GM12878 (cell line): ENCODE results near the gene SETD5. TPM values are rescaled to one million over a fixed set of nuclear protein-coding genes. Genes with fewer than 3 reads are reported as not detected.

Experiments used
- BCL11A ChIP-seq: IDR thresholded peaks from 2 replicates; pipeline ENCODE4 v1.6.1; 2011; ENCODE audit warnings: low read depth, low read length
- BMI1 ChIP-seq: fragments of 450-650 bp; IDR thresholded peaks from 2 replicates; pipeline ENCODE4 v1.6.1; 2016; ENCODE audit warnings: mild to moderate bottlenecking, moderate library complexity, borderline replicate concordance
- CBFB ChIP-seq: IDR thresholded peaks from 2 replicates; pipeline ENCODE4 v1.6.1; 2016; ENCODE audit warnings: antibody characterized with exemption, low read depth
- CHD2 ChIP-seq: IDR thresholded peaks from 2 replicates; pipeline ENCODE4 v1.6.1; 2011; ENCODE audit warnings: low read depth, low read length, improper control_type of control experiment, borderline replicate concordance
- CHD4 ChIP-seq: fragments of 200-600 bp; sonication (generic); IDR thresholded peaks from 2 replicates; pipeline ENCODE4 v1.6.1; 2016; ENCODE audit warnings: mild to moderate bottlenecking
- CREM ChIP-seq: IDR thresholded peaks from 2 replicates; pipeline ENCODE4 v1.6.1; 2014; ENCODE audit warnings: antibody characterized with exemption, low read depth
- ETV6 ChIP-seq, 2 experiments: fragments of 450-650 bp in 1 of 2; IDR thresholded peaks in 1 of 2; conservative IDR thresholded peaks in 1 of 2; 2 replicates each; pipeline ENCODE4 v1.6.1; 2014; ENCODE audit warnings: antibody characterized with exemption in 1 of 2, borderline replicate concordance in 1 of 2, low read depth in 1 of 2, mild to moderate bottlenecking in 1 of 2, moderate library complexity in 1 of 2
- FOXK2 ChIP-seq: fragments of 450-650 bp; IDR thresholded peaks from 2 replicates; pipeline ENCODE4 v1.6.1; 2017; ENCODE audit warnings: mild to moderate bottlenecking, moderate library complexity
- HCFC1 ChIP-seq: fragments of 150-350 bp; IDR thresholded peaks from 2 replicates; pipeline ENCODE4 v1.6.1; 2014; ENCODE audit warnings: low read length
- HDAC2 ChIP-seq: fragments of 200-600 bp; sonication (generic); IDR thresholded peaks from 2 replicates; pipeline ENCODE4 v1.6.1; 2017
- IRF5 ChIP-seq: fragments of 450-650 bp; IDR thresholded peaks from 2 replicates; pipeline ENCODE4 v1.6.1; 2017; ENCODE audit warnings: borderline replicate concordance
- KDM1A ChIP-seq: fragments of 200-600 bp; sonication (generic); IDR thresholded peaks from 2 replicates; pipeline ENCODE4 v1.6.1; 2016; ENCODE audit warnings: borderline replicate concordance
- KLF5 ChIP-seq: fragments of 450-650 bp; IDR thresholded peaks from 2 replicates; pipeline ENCODE4 v1.6.1; 2014; ENCODE audit warnings: mild to moderate bottlenecking; ENCODE audit not compliant: partially characterized antibody
- NBN ChIP-seq: fragments of 450-650 bp; IDR thresholded peaks from 2 replicates; pipeline ENCODE4 v1.6.1; 2016
- NKRF ChIP-seq: fragments of 450-650 bp; conservative IDR thresholded peaks from 2 replicates; pipeline ENCODE4 v1.6.1; 2017; ENCODE audit warnings: mild to moderate bottlenecking, moderate library complexity
- POLR2AphosphoS5 ChIP-seq: IDR thresholded peaks from 2 replicates; pipeline ENCODE4 v1.6.1; 2011; ENCODE audit warnings: mild to moderate bottlenecking, low read length, inconsistent platforms
- RB1 ChIP-seq: fragments of 450-650 bp; formaldehyde crosslinking; IDR thresholded peaks from 2 replicates; pipeline ENCODE4 v1.6.1; 2017; ENCODE audit warnings: mild to moderate bottlenecking, borderline replicate concordance
- RCOR1 ChIP-seq: conservative IDR thresholded peaks from 2 replicates; pipeline ENCODE4 v1.6.1; 2012; ENCODE audit warnings: low read depth, low read length, improper control_type of control experiment
- SUZ12 ChIP-seq: fragments of 200-600 bp; sonication (generic); IDR thresholded peaks from one replicate; pipeline ENCODE4 v1.6.1; 2018; ENCODE audit warnings: antibody characterized with exemption, mild to moderate bottlenecking; ENCODE audit not compliant: unreplicated experiment
- TARDBP ChIP-seq: IDR thresholded peaks from 2 replicates; pipeline ENCODE4 v1.6.1; 2016; ENCODE audit warnings: borderline replicate concordance
- ZBTB11 ChIP-seq: fragments of 450-650 bp; formaldehyde crosslinking; IDR thresholded peaks from 2 replicates; pipeline ENCODE4 v1.5.0; 2022; ENCODE audit warnings: mild to moderate bottlenecking, missing genetic modification characterization
- ZBTB33 ChIP-seq: fragments of 450-650 bp; IDR thresholded peaks from 2 replicates; pipeline ENCODE4 v1.6.1; 2017; ENCODE audit warnings: mild to moderate bottlenecking
- polyA plus RNA-seq, 11 experiments: library from polyadenylated mRNA; depleted of rRNA in 4 of 11; unstranded in 6 of 11; stranded (reverse) in 5 of 11; fragments of >200 nt; fragmentation: Nextera tagmentation in 4 of 11; fragmentation: Illumina TruSeq in 1 of 11; extraction: Ambion mirVana in 4 of 11; extraction: Trizol in 1 of 11; gene quantifications; 1 replicate in 1 of 11; 2 replicates in 10 of 11; pipeline versions ENCODE4 v1.2.1 to v1.2.3, GENCODE V29; 2011 to 2016; ENCODE audit warnings: inconsistent platforms in 2 of 11, missing spikeins in 2 of 11, low read depth in 1 of 11
- total RNA-seq, 4 experiments: library from RNA; depleted of rRNA in 3 of 4; stranded (reverse); fragments of >200 nt in 3 of 4; fragmentation: Illumina TruSeq in 1 of 4; extraction: Trizol in 1 of 4; gene quantifications; 2 replicates each; pipeline versions ENCODE4 v1.2.1 to v1.2.3, GENCODE V29; 2013 to 2021

Gene SETD5
- total and polyA plus RNA-seq, 10 of the 15 experiments (the other 5 are each of a cell fraction or from before 2014, with no cell fraction given), result 8.2 to 94.0 (median 55.4) TPM

GRCh38 chr3:9362731-9363530 lies 34.5 kb upstream of the SETD5 start, which contains the start of gene THUMPD3 (continued):
- TF ChIP-seq KDM1A (no peak), HDAC2 (no peak), FOXK2 (no peak), KLF5 (peak; percentile 24), SUZ12 (no peak), HCFC1 (peak; percentile 37; the same call in 1 of the 2 replicates), TARDBP (no peak), BMI1 (no peak), ETV6 (conservative IDR thresholded peaks at IDR 0.05 in 1 of 2, IDR thresholded peaks at IDR 0.05 in 1 of 2; ENCODE audit: borderline replicate concordance in 1 of 2, low read depth in 1 of 2) (peak in 1 of 2 experiments; percentile 89; a peak in 1 of 4 replicates), NBN (0 out of 2 replicates have a peak, but pooled peaks have one; percentile 71), NKRF (peak; percentile 72), BCL11A (no peak), ZBTB11 (CRISPR knock-in tag) (no peak; the same call in 1 of the 2 replicates), CHD4 (no peak), CHD2 (0 out of 2 replicates have a peak, but pooled peaks have one; percentile 11), CREM (peak; percentile 74), ZBTB33 (0 out of 2 replicates have a peak, but pooled peaks have one; percentile 6), RB1 (peak; percentile 87; the same call in 1 of the 2 replicates), CBFB (peak; percentile 98), IRF5 (no peak), POLR2AphosphoS5 (peak; percentile 97), RCOR1 (0 out of 2 replicates have a peak, but pooled peaks have one; percentile 47)
